SH-SY5Y (cell line): Measurements from ENCODE around the gene TMEM178B.

Experiments
- GATA2 ChIP-seq: IDR thresholded peaks from 2 replicates; pipeline ENCODE4 v1.6.1; 2011; ENCODE audit warnings: mild to moderate bottlenecking, low read depth, low read length
- GATA3 ChIP-seq: IDR thresholded peaks from 2 replicates; pipeline ENCODE4 v1.6.1; 2011; ENCODE audit warnings: low read depth, mild to moderate bottlenecking, low read length, moderate library complexity

- TF ChIP-seq GATA3 (no peak), GATA2 (no peak)
Measured at GRCh38 chr7:141313896-141314295, 240.0 kb downstream of the TMEM178B start.
